ENCODE measurements around the gene ZNF146. TPM values are rescaled to one million over a fixed set of nuclear protein-coding genes. Genes with fewer than 3 reads are reported as not detected.

The ZNF146 gene
- total RNA-seq, 1 donor from 2014 or later: 82.7 TPM

GRCh38 chr19:36258028-36258875 lies 43.3 kb downstream of the ZNF146 start:
- H3K27ac Mint-ChIP-seq (ENCODE audit: unreplicated experiment): no peak overlapping the region

GRCh38 chr19:36259211-36259610 lies 44.3 kb downstream of the ZNF146 start:
- Histone ChIP-seq H3K4me3 (ENCODE audit: insufficient read depth, low read depth, low read length) (no peak overlapping the region), H3K9ac (ENCODE audit: low read length) (no peak overlapping the region), H3K27me3 (ENCODE audit: insufficient read depth, low read length) (no peaks in the 10 kb centered on the region), H3K27ac (ENCODE audit: low read depth, low read length) (no peak overlapping the region), H3K4me1 (ENCODE audit: insufficient read depth, low read length) (no peaks in the 10 kb centered on the region), H4K20me1 (ENCODE audit: insufficient read depth, low read length) (no peaks in the 10 kb centered on the region), H3K79me2 (ENCODE audit: insufficient read depth, low read length) (no peaks in the 10 kb centered on the region), H3K4me2 (ENCODE audit: low read length) (no peak overlapping the region), H2AFZ (ENCODE audit: low read depth, low read length) (no peak overlapping the region), H3K36me3 (ENCODE audit: insufficient read depth, low read length) (no peaks in the 10 kb centered on the region), H3K9me3 (ENCODE audit: insufficient read depth, low read depth, low read length) (peaks cover 8% of the 10 kb centered on the region)
- Mint-ChIP-seq H3K27me3 (ENCODE audit: low read depth, unreplicated experiment) (peaks cover 4% of the 10 kb centered on the region), H3K36me3 (ENCODE audit: low read depth, unreplicated experiment) (peaks cover 12% of the 10 kb centered on the region), H3K4me1 (ENCODE audit: low read depth, unreplicated experiment) (no peaks in the 10 kb centered on the region), H3K27ac (ENCODE audit: unreplicated experiment) (no peak overlapping the region), H3K9me3 (ENCODE audit: unreplicated experiment) (peaks cover 18% of the 10 kb centered on the region), H3K4me3 (ENCODE audit: unreplicated experiment) (no peak overlapping the region)
- FAIRE-seq (no peak), DNase-seq (ENCODE audit: low read depth) (no peak)
- no peak for TF ChIP-seq CTCF (IDR thresholded peaks at IDR 0.05; ENCODE audit: insufficient read depth, low read depth, low read length)
- TF ChIP-seq EZH2 (IDR thresholded peaks at IDR 0.05; ENCODE audit: insufficient read depth, low read length): no peak

More at GRCh38 chr19:36258028-36258875, 43.3 kb downstream of the ZNF146 start:
- Histone ChIP-seq H3K4me2 (ENCODE audit: low read length) (no peak overlapping the region), H3K9me3 (ENCODE audit: insufficient read depth, low read depth, low read length) (peaks cover 8% of the 10 kb centered on the region), H3K27me3 (ENCODE audit: insufficient read depth, low read length) (no peaks in the 10 kb centered on the region), H4K20me1 (ENCODE audit: insufficient read depth, low read length) (no peaks in the 10 kb centered on the region), H3K9ac (ENCODE audit: low read length) (no peak overlapping the region), H3K36me3 (ENCODE audit: insufficient read depth, low read length) (no peaks in the 10 kb centered on the region), H3K4me1 (ENCODE audit: insufficient read depth, low read length) (no peaks in the 10 kb centered on the region), H3K27ac (ENCODE audit: low read depth, low read length) (no peak overlapping the region), H3K4me3 (ENCODE audit: insufficient read depth, low read depth, low read length) (no peak overlapping the region), H2AFZ (ENCODE audit: low read depth, low read length) (no peak overlapping the region), H3K79me2 (ENCODE audit: insufficient read depth, low read length) (no peaks in the 10 kb centered on the region)
- FAIRE-seq (no peak), DNase-seq (ENCODE audit: low read depth) (no peak)
- TF ChIP-seq CTCF (IDR thresholded peaks at IDR 0.05; ENCODE audit: insufficient read depth, low read depth, low read length): no peak
- TF ChIP-seq EZH2 (IDR thresholded peaks at IDR 0.05; ENCODE audit: insufficient read depth, low read length): no peak
- peaks cover 1% of the 10 kb centered on the region for H3K27me3 Mint-ChIP-seq (ENCODE audit: low read depth, unreplicated experiment)
- peaks cover 15% of the 10 kb centered on the region for H3K9me3 Mint-ChIP-seq (ENCODE audit: unreplicated experiment)
- H3K36me3 Mint-ChIP-seq (ENCODE audit: low read depth, unreplicated experiment): peaks cover 12% of the 10 kb centered on the region
- no peak overlapping the region for H3K4me3 Mint-ChIP-seq (ENCODE audit: unreplicated experiment)
- no peaks in the 10 kb centered on the region for H3K4me1 Mint-ChIP-seq (ENCODE audit: low read depth, unreplicated experiment)

- Histone ChIP-seq H4K20me1 (ENCODE audit: insufficient read depth, low read length) (no peaks in the 10 kb centered on the region), H3K4me2 (ENCODE audit: low read length) (no peak overlapping the region), H3K9ac (ENCODE audit: low read length) (no peak overlapping the region), H3K36me3 (ENCODE audit: insufficient read depth, low read length) (no peaks in the 10 kb centered on the region), H3K4me1 (ENCODE audit: insufficient read depth, low read length) (no peaks in the 10 kb centered on the region), H3K4me3 (ENCODE audit: insufficient read depth, low read depth, low read length) (no peak overlapping the region), H2AFZ (ENCODE audit: low read depth, low read length) (no peak overlapping the region), H3K27me3 (ENCODE audit: insufficient read depth, low read length) (no peaks in the 10 kb centered on the region), H3K79me2 (ENCODE audit: insufficient read depth, low read length) (no peaks in the 10 kb centered on the region), H3K27ac (ENCODE audit: low read depth, low read length) (no peak overlapping the region), H3K9me3 (ENCODE audit: insufficient read depth, low read depth, low read length) (no peaks in the 10 kb centered on the region)
- Mint-ChIP-seq H3K27me3 (ENCODE audit: low read depth, unreplicated experiment) (peaks cover 9% of the 10 kb centered on the region), H3K4me3 (ENCODE audit: unreplicated experiment) (no peak overlapping the region), H3K27ac (ENCODE audit: unreplicated experiment) (no peak overlapping the region), H3K36me3 (ENCODE audit: low read depth, unreplicated experiment) (no peaks in the 10 kb centered on the region), H3K9me3 (ENCODE audit: unreplicated experiment) (peaks cover 24% of the 10 kb centered on the region), H3K4me1 (ENCODE audit: low read depth, unreplicated experiment) (no peaks in the 10 kb centered on the region)
- TF ChIP-seq CTCF (IDR thresholded peaks at IDR 0.05; ENCODE audit: insufficient read depth, low read depth, low read length): no peak
- TF ChIP-seq EZH2 (IDR thresholded peaks at IDR 0.05; ENCODE audit: insufficient read depth, low read length): no peak
- no peak for DNase-seq (ENCODE audit: low read depth)
- FAIRE-seq: no peak
Observed at GRCh38 chr19:36265064-36265463, 50.2 kb downstream of the ZNF146 start.
